ENCODE data around the gene OLFML1. TPM values are rescaled to one million over a fixed set of nuclear protein-coding genes. Genes with fewer than 3 reads are reported as not detected.
"Not testable (repeated sequence)": the region's sequence is repeated elsewhere in the genome, so short reads cannot be mapped to it uniquely, and the experiment has no call there.

The OLFML1 gene
- polyA plus RNA-seq, 5 donors = 42.6 to 65.5 (median 51.5) TPM

DNA sequence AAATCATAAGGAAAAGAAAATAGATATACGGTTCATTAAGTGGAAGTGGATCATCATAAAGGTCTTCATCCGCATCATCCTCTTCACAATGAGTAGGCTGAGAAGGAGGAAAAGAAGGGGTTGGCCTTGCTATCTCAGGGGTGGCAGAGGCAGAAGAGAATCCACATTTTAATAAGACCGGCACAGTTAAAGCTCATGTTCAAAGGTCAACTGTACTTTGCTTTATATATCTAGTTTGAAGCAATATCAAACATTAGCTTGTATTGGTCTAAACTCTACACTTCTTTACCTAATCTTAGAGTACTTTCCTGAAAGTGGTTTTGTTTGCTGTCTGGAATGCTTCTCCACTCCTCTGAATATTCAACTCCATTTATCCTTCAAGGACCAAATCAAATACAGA, 22.8 kb downstream of the OLFML1 start:
- no peak for DNase-seq

DNA sequence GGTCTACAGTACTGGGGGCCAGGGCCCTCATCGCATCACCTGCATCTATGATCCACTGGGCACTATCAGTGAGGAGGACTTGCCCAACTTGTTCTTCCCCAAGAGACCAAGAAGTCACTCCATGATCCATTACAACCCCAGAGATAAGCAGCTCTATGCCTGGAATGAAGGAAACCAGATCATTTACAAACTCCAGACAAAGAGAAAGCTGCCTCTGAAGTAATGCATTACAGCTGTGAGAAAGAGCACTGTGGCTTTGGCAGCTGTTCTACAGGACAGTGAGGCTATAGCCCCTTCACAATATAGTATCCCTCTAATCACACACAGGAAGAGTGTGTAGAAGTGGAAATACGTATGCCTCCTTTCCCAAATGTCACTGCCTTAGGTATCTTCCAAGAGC, 24.7 kb downstream of the OLFML1 start:
- no peak for DNase-seq

DNA sequence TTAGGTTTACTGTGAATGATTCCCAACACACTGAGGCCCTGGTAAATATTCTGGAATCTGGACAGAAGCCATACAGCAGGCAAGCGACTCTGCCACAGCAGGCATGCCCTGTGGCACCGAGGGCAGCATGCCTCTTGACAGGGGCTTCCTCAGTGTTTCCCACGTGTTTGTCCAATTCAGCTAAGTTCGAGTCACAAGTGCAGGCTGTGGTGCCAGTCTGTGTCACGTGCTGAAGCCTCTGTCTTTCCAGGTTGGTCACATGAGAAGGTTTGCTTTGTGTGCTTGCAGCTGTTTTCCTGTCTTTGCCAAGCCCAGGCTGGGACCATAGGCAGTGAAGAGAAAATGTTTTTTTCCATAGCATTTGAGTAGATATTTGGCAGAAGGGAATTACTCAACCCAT, 26.1 kb downstream of the OLFML1 start:
- peak in 1 of 2 donors; percentile 35 for DNase-seq

DNA sequence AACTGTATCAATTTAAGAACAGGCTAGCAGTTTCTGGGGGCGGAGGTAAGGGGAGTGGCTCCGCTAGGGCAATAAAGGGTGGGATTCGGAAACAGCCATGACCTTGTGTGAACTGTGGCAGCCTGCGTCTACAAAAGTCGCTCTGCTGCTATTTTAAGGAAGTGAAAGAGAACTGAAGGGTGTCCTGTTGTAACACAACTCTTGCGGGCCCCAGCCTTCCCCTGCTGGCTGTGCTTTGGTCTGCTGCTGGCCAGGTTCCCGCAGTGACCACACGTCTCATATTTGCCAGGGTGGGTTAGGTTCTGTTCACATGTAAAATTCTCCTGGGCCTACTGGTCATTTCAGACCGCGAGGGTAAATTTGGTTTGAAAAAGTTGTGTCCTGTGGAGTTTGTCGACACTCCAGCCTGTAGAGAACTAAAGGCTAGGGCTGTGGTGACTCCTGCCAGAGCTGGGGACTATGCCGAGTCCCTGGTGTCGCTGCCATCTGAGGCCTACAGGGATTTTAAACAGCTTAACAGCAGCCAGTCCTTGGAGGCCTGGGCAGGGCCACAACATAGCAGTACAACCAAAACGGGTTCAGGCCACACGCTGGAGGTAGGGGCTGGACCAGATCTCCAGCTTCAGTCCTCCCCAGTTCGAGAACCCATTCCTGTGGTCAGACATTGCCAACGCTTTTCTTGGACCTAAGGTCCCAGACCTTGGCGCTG, 27.4 kb downstream of the OLFML1 start:
- peak; percentile 45 to 48 for DNase-seq

DNA sequence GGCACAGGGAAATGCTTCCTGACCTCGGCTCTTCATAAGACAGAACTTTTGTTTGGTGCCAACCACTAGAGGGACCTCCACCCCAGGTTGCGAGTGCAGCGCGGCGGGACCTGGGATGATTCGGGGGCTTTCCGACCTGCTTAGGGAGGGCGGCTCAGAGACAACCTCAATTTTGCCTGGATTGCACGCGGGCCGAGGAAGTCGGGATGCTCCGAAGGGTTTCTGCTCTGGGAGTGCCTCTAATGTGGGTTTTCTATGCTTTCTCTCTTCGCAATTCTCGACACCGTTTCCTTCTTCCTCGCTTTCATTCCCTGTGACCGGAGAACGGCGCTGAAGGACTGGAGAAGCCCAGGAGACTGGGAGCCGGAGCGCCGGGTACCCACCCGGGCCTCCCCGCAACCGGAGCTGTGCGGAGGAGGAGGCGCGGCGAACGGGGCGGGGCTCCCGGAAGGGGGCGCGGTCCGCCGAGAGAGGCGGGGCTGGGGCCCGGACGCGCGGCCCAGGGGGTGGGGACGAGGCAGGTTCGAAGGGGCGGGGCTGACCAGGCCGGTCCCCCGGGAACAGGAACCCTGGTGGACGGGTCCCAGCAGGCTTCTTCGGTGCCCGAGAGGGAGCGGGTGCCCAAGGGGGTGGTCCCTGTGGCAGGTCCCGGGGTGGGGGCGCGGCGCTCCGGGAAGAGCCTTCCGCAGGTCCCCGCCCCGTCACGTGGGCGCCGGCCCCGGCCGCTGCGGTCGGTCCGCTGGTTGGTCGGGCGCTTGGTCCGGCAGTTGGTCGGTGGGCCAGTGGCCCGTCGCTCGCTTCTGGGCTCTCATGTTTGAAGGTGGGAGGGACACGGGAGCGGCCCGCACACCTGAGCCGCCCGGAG, 28.2 kb downstream of the OLFML1 start, which contains the start of gene PPFIBP2:
PPFIBP2 (plus strand) TSS at position 766 of the 865 bp plus-strand sequence. CDS start 35,477 bp downstream, outside the sequence.
- DNase-seq = peak; percentile 65 to 70

DNA sequence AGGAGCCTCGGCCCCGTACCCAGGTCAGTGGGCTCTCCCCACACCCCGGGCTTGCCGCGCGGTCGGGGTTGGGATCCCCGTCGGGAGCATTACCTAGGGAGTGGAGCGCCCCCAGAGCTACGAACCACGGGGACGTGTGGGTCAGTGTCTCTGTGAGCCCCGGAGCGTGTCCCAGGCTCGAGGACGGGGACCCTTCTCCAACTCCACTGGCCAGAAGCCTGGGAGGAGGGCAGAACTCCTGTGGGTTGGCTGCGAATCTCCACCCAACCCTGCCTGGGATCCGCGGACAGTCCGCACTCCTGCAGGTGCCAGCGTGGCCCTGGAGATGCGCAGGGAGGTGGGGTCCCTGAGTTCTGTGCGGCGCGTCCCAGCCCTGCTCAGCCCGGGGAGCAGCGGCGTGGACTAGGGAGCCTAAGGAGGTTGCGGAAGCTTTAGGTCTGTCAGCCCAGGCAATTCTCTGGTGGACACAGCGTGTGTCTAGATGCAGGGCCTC, 28.8 kb downstream of the OLFML1 start:
- DNase-seq = no peak

DNA sequence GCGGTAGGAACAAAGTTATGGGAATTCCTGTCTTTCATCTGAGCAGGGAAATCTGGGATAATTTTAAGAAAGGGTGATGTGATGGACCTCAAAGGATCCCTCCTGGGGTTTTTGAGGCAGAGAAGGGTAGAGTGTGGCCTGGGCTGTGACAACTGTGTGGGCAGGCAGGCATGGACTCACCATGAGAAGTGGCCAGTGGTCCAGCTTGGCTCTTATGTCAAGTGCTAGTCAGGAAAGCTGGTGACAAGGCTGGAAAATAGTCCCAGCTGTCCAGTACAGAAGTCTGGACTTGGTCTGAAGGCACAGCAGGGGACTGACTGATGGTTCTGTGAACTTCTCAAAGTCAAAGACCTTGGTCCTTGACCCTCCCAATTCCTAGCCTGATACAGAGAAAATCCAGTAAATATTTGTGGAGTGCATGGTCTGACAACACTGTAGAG, 30.2 kb downstream of the OLFML1 start:
- DNase-seq = no peak

DNA sequence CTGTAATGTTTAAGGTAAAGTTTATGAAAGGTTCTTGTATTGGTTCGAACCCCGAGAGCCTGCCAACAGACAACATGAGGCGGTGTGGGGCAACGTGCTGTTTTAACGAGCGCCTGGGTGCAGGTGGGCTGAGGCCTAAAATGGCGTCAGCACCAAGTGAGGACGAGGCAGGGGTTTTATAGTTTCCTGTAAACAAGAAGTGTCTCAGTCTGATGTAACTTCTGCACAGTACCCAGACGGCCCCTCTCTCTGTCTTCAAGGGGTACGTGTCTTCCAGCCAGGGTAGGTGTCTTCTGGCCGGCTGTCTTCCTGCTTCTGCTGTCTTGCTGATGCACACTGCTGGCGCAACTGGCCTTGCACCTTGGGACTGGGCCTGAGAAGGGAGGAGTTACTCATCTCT, 31.2 kb downstream of the OLFML1 start:
- DNase-seq = no peak

DNA sequence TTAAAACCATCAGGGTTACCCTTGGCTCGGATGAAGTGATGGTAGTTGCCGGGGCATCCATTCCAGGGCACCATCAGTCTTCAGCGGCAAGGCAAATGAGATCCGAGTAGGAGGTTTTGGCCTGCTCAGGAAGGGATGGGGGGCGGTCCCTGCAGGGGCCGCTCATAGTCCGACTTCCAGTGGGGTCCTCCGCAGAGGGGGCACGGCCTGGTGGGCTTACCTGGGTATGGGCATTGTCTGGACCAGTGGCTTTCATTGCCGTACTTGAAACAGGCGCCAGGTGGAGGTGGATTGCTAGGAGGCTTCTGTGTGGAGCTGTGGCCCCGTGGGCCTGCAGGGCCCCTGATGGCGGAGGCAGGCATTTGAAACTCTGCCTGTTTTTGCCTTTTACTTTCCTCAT, 32.4 kb downstream of the OLFML1 start:
- not testable (repeated sequence) for DNase-seq

DNA sequence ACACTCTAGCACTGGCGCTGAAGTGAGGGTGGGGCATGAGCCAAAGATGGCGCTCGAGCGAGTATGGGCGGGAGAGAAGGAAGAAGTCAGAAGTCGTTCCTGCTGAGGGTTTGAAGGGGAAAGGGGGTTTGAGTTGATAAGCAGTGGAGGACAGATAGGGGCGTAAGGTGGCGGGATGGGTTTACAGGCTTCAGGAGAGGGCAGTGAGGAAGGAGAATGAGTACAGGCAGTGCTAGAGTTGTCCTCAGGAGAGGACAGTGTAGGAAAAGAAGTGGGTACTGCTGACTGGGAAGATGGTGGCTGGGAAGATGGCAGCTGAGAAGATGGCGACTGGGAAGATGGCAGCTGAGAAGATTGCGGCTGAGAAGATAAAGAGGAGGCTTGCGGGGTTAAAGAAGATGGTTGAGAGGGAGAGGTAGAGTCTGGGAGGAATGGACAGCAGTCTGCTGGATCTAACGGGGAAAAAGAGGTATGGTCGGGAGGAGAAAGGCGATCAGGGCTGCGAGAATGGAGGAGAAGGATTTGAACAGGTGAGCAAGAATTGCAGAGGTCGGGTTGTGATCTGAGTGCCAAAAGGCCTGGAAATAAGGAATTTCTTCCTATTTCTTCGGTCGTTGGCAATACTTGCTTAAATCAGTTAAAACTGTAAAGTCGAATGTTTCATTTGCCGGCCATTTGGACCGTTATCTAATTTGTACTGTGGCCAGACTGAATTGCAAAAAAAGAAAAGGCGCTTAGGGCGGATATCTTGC, 33.7 kb downstream of the OLFML1 start:
- no peak for DNase-seq

DNA sequence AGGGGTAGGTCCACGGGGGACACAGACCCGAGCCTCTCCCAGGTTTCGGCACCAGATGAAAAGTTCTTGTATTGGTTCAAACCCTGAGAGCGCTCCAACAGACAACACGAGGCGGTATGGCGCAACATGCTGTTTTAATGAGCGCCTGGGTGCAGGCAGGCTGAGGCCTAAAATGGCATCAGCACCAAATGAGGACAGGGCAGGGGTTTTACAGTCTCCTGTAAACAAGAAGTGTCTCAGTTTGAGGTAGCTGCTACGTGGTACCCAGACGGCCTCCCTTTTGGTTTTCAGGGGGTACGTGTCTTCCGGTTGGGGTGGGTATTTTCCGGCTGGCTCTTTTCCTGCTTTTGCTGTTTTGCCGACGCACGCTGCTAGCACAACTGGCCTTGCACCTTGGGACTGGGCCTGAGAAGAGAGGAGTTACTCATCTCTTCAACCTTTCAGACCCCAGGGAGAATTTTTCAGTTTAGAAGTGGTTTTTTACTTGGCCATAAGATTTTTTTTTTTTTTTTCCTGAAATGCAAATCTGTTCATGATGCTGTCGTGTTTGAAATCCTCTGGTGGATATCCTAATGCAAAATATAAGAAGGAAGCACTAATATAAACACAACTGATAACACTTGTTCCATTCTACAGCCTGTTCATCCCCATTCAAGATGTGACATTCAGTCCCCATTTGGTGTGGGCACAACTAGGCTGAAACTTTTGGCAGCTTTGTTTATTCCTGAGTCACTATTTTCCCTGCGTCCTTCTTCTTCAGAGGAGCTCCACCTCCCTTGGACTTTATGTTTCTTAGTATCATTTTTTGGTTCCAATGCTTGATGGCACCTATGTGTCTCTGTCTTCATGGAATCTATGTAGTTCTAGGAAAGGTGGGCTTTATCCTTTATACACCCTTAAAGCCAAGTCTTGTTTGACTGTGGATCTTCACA, 35.0 kb downstream of the OLFML1 start:
- no peak for DNase-seq

DNA sequence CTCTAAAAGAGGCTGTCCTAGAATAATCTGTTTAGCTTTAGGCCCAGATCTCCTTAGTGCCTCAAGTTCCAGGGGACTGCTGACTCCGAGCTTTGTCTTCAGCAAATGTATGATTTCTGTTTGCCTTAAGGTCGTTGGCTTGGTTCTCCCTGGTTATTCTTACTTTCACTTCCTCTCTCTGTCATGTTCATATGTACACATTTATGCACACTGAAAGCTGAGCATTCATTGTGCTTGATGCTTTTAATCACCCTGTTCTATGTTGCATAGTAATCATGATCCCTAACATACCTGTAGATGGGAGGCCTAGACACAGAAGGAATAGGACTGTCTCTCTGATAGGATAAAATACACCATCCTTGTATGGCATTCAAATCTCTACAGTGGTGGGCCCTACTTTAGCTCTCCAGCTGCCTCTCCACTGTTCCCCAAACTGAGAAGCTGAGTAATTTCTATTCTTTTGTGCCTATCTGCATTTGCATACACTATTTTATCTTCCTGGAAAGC, 35.7 kb downstream of the OLFML1 start:
- DNase-seq = no peak

DNA sequence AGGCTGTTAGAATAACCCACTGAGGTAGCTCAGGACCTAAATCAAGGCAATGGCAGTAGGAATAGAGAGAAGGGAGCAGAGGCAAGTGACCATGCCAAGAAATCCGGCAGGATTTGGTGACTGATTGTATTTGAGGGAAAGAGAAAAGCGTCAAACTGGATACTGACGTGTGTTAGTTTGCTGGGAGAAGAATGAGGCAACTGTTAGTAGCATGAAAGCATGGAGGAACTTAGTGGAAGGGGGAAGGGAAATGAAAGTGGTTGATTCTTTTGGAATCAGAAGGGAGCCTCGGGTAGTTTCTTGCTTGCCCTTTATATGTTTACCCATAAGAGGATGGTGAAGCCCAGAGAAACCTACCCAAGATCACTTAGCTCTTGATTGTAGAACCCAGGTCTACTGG, 36.8 kb downstream of the OLFML1 start:
- DNase-seq = no peak

DNA sequence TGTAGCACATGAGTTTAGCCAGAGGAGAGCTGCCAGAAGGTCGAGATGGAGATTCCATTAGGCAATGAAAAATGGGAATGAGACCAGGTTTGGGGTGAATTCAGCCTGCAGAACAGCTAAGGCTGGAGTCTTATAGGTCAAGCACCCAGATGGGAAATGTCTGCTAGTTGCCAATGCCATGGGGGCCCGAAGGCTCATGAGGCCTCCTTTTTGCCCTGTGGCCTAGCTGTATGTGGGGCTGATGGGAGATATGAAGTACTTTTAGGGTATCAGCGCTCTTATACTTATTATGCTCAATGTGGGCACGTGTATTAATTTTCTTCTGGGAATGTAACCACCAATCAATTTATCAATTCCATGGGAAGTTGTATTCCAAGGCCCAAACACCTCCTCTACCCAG, 37.2 kb downstream of the OLFML1 start:
- no peak for DNase-seq

DNA sequence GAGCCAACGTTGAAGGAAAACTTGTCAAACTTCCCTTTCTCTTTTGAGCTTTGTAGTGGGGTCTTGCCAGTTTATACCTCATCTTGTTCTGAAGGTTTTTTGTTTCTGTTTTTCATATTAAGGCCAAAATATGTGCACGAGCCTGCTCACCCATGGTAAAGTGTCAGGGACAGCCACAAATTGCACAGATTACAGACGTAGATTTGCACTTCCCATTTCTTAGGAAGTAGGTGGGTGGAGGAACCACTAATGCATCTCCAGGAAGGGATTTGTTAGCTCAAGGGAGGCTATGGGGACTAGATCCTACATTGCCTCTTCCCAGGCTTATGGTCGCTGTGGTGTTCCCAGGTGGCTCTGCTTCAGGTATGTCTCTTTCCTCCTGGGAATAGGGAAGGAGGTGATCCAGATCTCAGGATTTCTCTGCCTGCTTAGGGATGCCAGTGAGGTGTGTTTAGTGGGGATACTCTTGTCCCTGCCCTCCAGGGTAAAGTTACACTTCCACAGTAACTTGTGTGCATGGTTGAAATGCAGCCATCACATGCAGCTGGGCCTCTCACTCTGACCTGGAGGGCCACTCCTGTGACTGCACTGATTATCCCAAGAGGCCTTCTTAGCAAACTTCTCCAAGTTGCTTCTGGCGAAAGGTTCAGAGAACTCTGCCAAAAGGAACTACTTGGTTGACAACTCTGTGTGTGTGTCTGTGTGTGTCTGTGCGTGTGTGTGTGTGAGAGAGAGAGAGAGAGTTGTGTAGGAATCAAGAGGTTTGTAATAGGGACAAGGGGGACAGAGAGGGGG, 38.3 kb downstream of the OLFML1 start:
- DNase-seq = no peak

DNA sequence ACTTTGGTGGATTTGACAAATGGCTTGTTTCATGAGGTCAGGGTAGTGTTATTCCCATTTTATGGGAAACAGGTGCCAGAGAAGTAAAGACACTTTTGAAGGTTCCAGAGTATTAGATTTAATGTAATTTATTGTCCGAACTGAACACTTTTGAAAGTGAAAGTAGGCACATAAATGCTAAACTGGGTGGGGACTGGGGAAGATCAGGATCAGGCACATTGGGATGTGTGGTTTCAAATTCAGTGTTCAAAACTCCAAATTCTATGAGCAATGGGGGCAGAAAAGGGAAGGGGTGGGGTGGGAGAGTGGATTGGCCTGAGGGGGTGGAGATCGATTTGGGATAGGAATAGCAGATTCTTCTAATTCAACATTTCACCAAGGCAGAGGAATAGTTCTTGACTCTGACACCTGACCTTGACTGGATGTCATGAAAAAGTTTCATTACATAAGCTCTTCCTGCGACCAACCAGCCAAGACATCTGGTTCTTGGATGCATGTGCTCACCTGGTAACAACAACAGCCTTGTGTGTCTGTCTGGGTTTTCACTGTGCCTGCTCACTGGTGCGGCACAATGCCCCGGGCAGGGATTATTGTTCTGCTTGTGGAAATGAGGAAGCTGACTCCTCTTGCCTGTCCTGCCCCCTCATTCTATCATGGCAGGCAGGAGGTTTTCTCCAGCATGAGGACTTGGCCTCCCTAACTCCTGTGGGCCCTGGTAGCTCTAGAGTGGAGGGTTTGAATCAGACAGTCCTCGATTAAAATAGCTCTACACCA, 39.3 kb downstream of the OLFML1 start:
- DNase-seq = no peak

DNA sequence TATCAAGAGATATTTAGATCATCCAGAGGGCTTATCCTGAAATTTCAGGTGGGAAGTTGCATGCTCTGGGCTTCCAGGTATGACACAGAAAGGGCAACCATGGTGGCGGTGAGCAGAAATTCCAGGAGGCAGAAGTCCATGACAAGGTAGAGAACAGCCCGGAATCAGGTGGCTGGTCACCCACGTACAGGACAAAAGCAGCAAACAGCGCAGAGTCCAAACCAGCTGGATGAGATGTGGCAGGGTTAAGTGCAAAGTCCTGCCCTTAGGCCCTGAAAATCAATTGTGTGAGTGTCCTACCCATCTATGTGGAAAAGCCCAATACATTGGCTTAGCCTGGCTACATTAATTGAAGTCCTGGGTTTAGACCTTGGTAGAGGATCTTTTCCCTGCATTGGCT, 40.1 kb downstream of the OLFML1 start:
- no peak for DNase-seq

DNA sequence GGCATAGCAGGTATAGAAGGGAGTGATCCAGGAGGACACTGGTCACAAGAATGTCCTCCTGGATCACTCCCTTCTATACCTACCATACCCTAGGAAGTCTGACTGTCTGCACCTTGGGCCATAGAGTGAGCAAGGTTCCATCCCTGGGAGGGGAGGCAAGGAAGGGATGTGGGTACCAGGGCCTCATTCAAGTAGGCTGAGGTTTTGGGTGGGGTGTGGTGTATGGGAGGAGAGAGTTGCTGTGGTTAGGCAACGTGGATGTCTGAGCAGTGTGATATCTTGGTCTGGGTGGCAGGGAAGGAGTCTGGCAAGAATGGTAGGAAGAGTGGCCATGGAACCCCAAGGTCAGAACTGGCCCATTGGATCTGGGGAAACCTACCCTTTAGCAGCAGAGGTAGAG, 41.7 kb downstream of the OLFML1 start:
- DNase-seq = no peak

DNA sequence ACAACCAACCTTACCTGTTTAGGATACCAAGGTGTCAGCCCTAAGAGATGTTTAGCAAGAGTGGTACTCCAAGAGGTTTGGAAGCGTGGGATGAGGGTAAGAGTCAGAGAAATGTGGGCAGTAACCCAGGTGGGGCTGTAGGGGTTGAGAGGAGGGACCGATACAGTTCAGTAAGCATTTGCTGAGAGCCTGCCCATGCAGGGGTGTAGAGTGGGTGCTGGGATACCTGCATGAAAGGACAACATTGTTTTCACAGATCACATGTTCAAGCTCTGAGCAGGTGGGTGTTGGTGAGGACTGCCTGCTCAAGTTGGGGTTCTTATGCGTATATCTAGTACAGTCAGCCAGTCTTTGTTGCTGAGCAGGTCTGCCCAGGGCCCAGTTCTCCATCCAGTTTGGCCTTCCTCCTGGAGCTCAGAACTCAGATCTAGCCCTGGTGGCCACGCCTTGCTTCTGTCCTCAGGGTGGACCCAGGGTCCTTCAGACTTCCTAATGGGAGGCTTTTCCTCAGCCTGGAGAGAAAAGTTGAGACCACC, 43.3 kb downstream of the OLFML1 start:
- DNase-seq = no peak
